Natural killer cell (primary cell): ENCODE results near the gene ZDHHC21. TPM values are rescaled to one million over a fixed set of nuclear protein-coding genes. Genes with fewer than 3 reads are reported as not detected.

Experiments used
- ATAC-seq, 3 donors: fragments of 150-1000 bp in 2 of 3; fragments of 200-7000 bp in 1 of 3; cut with Tn5 transposase; 1 replicate in 1 of 3; 2 replicates in 2 of 3; pipeline ENCODE4 v1.10.0; 2021; ENCODE audit warnings: mild to moderate bottlenecking in 2 of 3, moderate library complexity in 2 of 3
- DNase-seq, 2 donors: peaks; one replicate each; pipeline versions ENCODE4 v3.0.0 to v3.0.0-alpha.2; 2013 to 2021; ENCODE audit warnings: mixed read lengths in 1 of 2
- H3K27ac ChIP-seq: one replicate; pipeline ENCODE4 v1.5.1; 2013; ENCODE audit warnings: mild to moderate bottlenecking, low read length
- H3K27me3 ChIP-seq: one replicate; pipeline ENCODE4 v1.6.1; 2013; ENCODE audit warnings: low read length; ENCODE audit not compliant: control insufficient read depth, insufficient read depth
- H3K36me3 ChIP-seq: one replicate; pipeline ENCODE4 v1.6.1; 2013; ENCODE audit warnings: low read length; ENCODE audit not compliant: control insufficient read depth, insufficient read depth
- H3K4me1 ChIP-seq: one replicate; pipeline ENCODE4 v1.6.1; 2013; ENCODE audit warnings: low read length; ENCODE audit not compliant: control insufficient read depth, insufficient read depth
- H3K4me3 ChIP-seq: one replicate; pipeline ENCODE4 v1.5.1; 2013; ENCODE audit warnings: low read length
- H3K9me3 ChIP-seq: one replicate; pipeline ENCODE4 v1.6.1; 2013; ENCODE audit warnings: low read length; ENCODE audit not compliant: control insufficient read depth, insufficient read depth
- H3K27ac Mint-ChIP-seq, 2 donors: one replicate each; pipeline ENCODE4 v1.8.0; 2022; ENCODE audit warnings: mild to moderate bottlenecking in 2 of 2, mixed read lengths in 2 of 2, moderate library complexity in 1 of 2
- H3K27me3 Mint-ChIP-seq, 2 donors: one replicate each; pipeline ENCODE4 v1.8.0; 2022; ENCODE audit warnings: low read depth in 2 of 2, mixed read lengths in 2 of 2
- H3K36me3 Mint-ChIP-seq: one replicate; pipeline ENCODE4 v1.8.0; 2022; ENCODE audit warnings: mixed read lengths
- H3K4me1 Mint-ChIP-seq, 2 donors: one replicate each; pipeline ENCODE4 v1.8.0; 2022; ENCODE audit warnings: mixed read lengths in 2 of 2
- H3K4me3 Mint-ChIP-seq: one replicate; pipeline ENCODE4 v1.8.0; 2022; ENCODE audit warnings: mild to moderate bottlenecking, moderate library complexity, mixed read lengths
- H3K9me3 Mint-ChIP-seq, 2 donors: one replicate each; pipeline ENCODE4 v1.8.0; 2022; ENCODE audit warnings: mixed read lengths in 2 of 2
- WGBS: methylation state at CpG from one replicate; pipeline ENCODE4 v1.1.7; 2013; ENCODE audit warnings: missing lambda C conversion rate; ENCODE audit not compliant: insufficient coverage; 5-methylcytosine and 5-hydroxymethylcytosine counted together
- intact Hi-C: fragments of 100-400 bp; cut with micrococcal nuclease; formaldehyde crosslinking; loops from one replicate; pipeline ENCODE4 v1.14.2; 2022
- total RNA-seq, 4 donors: library from RNA; stranded (reverse); fragments of 120-200 nt in 1 of 4; gene quantifications; one replicate each; pipeline versions ENCODE4 v1.2.3 to v1.2.4, GENCODE V29; 2013 to 2022
- TF ChIP-seq, protein P1 (sequence below): fragments of 200-600 bp; IDR thresholded peaks from one replicate; pipeline ENCODE4 v1.8.0; 2022; ENCODE audit warnings: antibody characterized with exemption

ZDHHC21 gene
- total RNA-seq, 3 donors from 2014 or later (not counting 1 experiment from before 2014, with no cell fraction given) = 9.2 to 17.8 (median 12.9) TPM

DNA sequence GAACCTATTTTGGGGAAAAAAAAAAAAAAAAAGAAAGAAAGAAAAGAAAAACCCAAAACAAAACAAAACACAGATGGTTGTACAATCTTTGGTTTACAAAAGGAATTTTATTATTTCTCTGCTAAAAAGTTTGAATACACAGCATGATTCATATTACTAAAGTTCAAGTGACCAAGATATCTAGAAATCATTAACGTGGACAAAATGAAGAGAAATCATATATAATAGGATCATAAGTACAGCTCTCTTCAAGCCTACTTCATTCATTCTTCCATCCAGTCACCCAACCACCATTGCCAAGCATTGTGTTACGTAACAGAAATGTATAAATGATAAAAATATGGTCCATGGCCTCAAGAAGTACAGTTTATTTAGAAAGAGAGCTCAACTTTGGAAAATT is 52.9 kb downstream of the ZDHHC21 start:
- Mint-ChIP-seq H3K27me3 (no peaks in the 10 kb centered on the region), H3K27ac (no peak overlapping the region), H3K4me3 (no peak overlapping the region), H3K4me1 (peaks cover 12 to 19% of the 10 kb centered on the region in 2 donors), H3K9me3 (no peaks in the 10 kb centered on the region), H3K36me3 (no peaks in the 10 kb centered on the region)
- H3K27me3 ChIP-seq = no peaks in the 10 kb centered on the region
- H3K4me1 ChIP-seq = no peaks in the 10 kb centered on the region
- TF ChIP-seq, protein P1, sequence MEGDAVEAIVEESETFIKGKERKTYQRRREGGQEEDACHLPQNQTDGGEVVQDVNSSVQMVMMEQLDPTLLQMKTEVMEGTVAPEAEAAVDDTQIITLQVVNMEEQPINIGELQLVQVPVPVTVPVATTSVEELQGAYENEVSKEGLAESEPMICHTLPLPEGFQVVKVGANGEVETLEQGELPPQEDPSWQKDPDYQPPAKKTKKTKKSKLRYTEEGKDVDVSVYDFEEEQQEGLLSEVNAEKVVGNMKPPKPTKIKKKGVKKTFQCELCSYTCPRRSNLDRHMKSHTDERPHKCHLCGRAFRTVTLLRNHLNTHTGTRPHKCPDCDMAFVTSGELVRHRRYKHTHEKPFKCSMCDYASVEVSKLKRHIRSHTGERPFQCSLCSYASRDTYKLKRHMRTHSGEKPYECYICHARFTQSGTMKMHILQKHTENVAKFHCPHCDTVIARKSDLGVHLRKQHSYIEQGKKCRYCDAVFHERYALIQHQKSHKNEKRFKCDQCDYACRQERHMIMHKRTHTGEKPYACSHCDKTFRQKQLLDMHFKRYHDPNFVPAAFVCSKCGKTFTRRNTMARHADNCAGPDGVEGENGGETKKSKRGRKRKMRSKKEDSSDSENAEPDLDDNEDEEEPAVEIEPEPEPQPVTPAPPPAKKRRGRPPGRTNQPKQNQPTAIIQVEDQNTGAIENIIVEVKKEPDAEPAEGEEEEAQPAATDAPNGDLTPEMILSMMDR = no peak
- H3K36me3 ChIP-seq = peaks cover 3% of the 10 kb centered on the region
- no peak for ATAC-seq
- no peaks in the 10 kb centered on the region for H3K9me3 ChIP-seq
- no peak for DNase-seq
- 100% methylated on average over 1 of the region's 2 CpGs for WGBS
- no peak overlapping the region for H3K4me3 ChIP-seq
- intact Hi-C loops = no loop called here
- no peak overlapping the region for H3K27ac ChIP-seq

DNA sequence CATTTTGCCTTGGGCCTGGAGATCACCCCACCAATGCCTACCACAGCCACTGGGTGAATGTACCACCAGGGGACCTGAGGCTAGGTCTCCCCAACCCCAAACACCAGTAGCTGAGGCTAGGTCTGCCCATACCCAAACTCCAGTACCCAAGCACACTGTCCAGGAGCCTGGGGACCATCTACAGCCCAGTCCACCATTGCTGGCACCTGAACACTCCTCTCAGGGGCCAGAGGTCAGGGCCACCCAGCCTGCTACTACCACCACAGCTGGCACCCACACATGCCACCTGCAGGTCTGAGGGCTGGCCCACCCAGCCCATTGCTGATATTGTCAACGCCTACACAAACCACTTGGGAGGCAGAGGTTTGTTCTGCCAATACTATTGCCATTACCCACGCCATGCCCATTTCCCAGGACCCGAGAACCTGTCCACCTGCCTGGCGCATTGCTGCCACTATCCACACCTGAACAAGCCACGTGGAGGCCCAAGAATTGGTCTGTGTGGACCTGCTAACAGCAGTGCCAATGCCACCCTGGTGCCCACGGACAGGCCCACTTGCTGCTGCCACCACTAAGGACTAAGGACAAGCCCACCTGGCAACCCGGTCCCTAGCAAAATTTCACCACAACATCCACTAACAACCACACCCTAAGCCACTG is 59.2 kb downstream of the ZDHHC21 start:
- intact Hi-C loops = loop anchor here (10.0 kb wide), 1 partner anchor 61 kb away; the partner anchor contains the start of gene ZDHHC21
- Mint-ChIP-seq H3K36me3 (peaks cover 7% of the 10 kb centered on the region), H3K4me3 (no peak overlapping the region), H3K27me3 (no peaks in the 10 kb centered on the region), H3K4me1 (peaks cover 10 to 30% of the 10 kb centered on the region in 2 donors), H3K9me3 (no peaks in the 10 kb centered on the region), H3K27ac (no peak overlapping the region)
- Histone ChIP-seq H3K9me3 (no peaks in the 10 kb centered on the region), H3K27ac (no peak overlapping the region), H3K27me3 (no peaks in the 10 kb centered on the region), H3K4me1 (no peaks in the 10 kb centered on the region), H3K36me3 (peaks cover 3% of the 10 kb centered on the region), H3K4me3 (no peak overlapping the region)
- ATAC-seq = no peak
- DNase-seq = no peak
- TF ChIP-seq, protein P1 = no peak
- WGBS = 87% methylated on average over 7 of the region's 7 CpGs

DNA sequence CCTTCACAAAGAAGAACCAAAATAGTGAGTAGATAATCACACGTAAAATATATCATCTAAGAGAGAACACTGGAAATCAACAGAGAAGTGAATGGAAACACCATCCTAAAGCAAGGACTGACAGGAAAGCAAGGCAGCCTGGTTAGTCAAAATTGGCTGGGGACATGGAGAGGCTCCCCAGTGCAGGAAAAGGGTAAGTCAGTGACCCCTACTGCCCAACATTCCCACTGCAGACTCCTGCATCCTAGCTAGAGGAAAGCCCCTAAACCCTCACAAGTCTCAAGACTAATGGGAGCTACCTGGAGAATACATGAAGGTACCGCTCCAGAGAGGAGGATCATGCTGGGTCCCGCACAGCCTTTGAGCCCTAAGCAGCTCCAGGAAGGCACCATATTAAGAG is 60.1 kb downstream of the ZDHHC21 start:
- Histone ChIP-seq H3K27me3 (no peaks in the 10 kb centered on the region), H3K4me1 (no peaks in the 10 kb centered on the region), H3K4me3 (no peak overlapping the region), H3K36me3 (peaks cover 3% of the 10 kb centered on the region), H3K9me3 (no peaks in the 10 kb centered on the region), H3K27ac (no peak overlapping the region)
- Mint-ChIP-seq H3K4me1 (peaks cover 10 to 26% of the 10 kb centered on the region in 2 donors), H3K27me3 (no peaks in the 10 kb centered on the region), H3K9me3 (no peaks in the 10 kb centered on the region), H3K4me3 (no peak overlapping the region), H3K36me3 (peaks cover 7% of the 10 kb centered on the region), H3K27ac (no peak overlapping the region)
- intact Hi-C loops = loop anchor here (10.0 kb wide), 1 partner anchor 62 kb away; the partner anchor contains the start of gene ZDHHC21
- TF ChIP-seq, protein P1 = no peak
- 97% methylated on average over 3 of the region's 3 CpGs for WGBS
- ATAC-seq = no peak
- no peak for DNase-seq

DNA sequence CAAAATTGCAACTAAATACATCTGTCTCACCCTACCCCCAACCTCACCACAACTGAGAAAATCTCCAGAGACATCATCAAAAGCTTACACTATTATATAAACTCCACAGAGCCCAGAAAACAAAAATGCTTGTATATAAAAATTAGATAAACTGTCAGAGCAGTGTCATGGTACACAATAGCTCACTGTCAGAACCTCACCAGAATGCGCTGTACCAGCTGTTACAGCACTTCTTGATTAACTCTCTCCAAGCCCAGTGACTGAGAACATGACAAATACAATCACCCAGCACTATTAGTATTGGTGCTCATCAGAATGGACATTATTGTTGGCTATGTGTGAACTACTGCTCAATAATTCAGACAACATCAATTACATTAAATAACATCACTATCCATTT is 65.7 kb downstream of the ZDHHC21 start:
- no peaks in the 10 kb centered on the region for H3K27me3 ChIP-seq
- TF ChIP-seq, protein P1 = no peak
- ATAC-seq = no peak
- WGBS = 100% methylated on average over 1 of the region's 1 CpG
- no peak overlapping the region for H3K4me3 ChIP-seq
- H3K27ac Mint-ChIP-seq = peak overlapping the region in 1 of 2 donors; percentile 30
- H3K27me3 Mint-ChIP-seq = no peaks in the 10 kb centered on the region
- no peaks in the 10 kb centered on the region for H3K9me3 ChIP-seq
- no peak overlapping the region for H3K27ac ChIP-seq
- peaks cover 8 to 21% of the 10 kb centered on the region in 2 donors for H3K4me1 Mint-ChIP-seq
- peaks cover 7% of the 10 kb centered on the region for H3K36me3 Mint-ChIP-seq
- intact Hi-C loops = no loop called here
- no peak for DNase-seq
- no peaks in the 10 kb centered on the region for H3K4me1 ChIP-seq
- no peak overlapping the region for H3K4me3 Mint-ChIP-seq
- H3K9me3 Mint-ChIP-seq = no peaks in the 10 kb centered on the region
- no peaks in the 10 kb centered on the region for H3K36me3 ChIP-seq
